ENCODE results near the gene IGFBPL1.

The IGFBPL1 gene

DNA sequence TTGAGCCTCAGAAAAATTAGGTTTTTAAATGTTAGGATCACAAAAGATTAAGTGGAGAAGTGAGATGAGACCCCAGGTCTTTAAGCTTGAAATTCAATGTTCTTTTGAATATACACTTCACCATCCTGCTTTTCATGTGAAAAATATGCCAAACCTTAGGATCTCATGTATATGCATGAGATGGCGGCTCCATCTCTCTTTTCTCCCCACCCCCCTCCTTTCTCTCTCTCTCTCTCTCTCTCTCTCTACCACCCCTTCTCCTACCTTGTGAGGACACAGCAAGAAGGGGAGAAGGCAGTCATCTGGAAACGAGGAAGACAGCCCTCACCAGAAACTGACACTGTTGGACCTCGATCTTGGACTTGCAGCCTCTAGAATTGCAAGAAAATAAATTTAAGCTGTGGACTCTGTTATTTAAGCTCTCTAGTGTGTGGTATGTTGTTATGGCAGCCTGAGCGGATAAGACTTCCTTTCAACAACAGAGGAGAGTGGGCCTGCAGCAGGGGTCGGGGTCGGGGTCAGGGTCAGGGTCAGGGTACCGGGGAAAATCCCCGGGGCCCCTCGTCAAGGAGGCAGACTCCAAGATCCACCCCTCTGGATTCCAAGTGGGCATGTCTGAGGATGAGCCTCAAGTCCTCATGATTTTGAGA lies 48.1 kb downstream of the IGFBPL1 start:
- FAIRE-seq, result no peak

- FAIRE-seq, result no peak
These were observed 48.7 kb downstream of the IGFBPL1 start for GRCh38 chr9:38375572-38375963.

DNA sequence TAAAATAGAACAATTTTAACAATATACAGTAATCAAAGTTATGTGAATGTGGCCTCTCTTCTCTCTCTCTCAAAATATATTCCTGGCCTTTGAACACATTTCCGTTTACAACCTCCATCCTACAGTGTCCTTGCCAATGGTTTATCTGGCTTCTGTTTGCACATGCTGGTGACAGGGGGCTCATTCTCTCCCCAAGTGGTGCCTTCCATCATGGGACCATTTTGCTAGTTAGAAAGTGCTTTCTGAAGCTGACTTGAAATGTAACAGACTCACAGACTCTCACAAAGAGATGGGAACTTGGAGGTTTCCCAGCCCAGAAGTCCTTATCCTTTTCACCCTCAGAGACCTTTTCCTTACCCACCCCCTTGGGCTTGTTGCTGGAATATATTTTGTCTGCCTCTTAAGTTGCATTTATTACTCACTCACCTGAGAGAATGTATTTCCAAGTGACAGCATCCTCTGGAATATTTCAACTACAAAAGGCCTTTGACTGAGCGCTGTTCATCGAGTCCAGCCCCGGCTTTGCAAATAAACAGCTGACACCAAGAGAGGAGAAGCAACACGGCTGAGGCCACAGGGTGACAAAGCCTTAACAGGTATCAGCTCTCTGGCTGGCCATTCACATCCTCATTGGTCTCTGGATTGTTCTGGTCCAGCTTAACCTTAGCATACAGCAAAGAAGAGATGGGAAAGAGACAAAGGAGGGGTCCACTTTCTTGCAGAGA lies 49.2 kb downstream of the IGFBPL1 start:
- FAIRE-seq, result no peak

DNA sequence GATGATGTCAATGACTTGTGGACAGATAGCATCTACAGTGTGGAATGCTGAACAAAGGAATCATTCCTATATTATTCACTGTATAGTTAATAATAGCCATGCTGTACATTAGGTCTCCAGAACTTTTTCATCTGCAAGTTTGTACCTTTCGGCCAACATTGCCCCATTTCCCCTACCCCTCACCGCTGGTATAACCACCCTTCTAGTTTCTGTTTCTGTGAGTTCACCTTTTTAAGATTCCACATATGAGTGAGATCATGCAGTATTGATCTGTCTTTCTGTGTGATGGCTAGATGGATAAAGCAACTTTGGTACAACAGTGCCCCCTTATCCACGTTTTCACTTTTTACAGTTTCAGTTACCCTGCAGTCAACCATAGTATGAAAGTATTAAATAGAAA lies 50.6 kb downstream of the IGFBPL1 start:
- no peak for FAIRE-seq

GRCh38 chr9:38372762-38373619 lies 51.3 kb downstream of the IGFBPL1 start:
- no peak for FAIRE-seq

DNA sequence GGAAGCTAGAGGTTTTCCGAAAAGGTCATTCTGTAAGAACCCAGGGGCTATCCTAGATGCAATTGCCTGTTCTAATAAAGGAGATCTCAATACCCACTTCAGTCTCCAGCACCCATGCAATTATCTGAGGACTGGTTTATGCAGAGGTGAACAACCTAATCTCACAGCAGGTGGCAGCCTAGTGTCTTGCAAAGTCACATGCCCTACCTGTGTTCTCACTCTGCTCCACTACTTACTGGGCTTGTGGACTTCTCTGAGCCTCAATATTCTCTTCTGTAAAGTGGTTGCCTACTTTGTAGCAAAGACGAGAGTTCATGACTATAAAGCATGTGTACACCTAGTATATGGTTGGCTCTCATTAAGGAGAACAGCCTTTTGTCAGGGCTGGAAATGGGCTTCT lies 52.8 kb downstream of the IGFBPL1 start:
- no peak for FAIRE-seq

DNA sequence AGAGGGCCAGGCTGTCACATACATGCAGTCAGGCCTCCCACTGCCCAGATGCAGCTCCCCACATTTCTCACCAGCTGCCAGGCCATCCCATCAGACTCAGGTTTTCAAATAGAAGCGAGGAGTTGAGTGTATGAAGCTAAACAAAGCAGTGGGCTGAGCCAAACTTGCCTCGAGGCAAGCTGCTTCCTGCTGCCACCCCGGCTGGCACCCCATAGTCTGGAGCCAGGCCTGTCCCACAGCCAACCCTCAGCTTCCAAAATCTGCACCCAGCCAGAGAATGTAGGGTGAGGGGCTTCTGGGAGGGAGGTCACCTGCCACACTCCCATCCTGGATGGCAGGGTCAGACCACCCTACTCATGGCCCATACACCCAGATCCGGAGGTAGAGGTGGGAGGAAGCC lies 54.1 kb downstream of the IGFBPL1 start:
- FAIRE-seq, result no peak

DNA sequence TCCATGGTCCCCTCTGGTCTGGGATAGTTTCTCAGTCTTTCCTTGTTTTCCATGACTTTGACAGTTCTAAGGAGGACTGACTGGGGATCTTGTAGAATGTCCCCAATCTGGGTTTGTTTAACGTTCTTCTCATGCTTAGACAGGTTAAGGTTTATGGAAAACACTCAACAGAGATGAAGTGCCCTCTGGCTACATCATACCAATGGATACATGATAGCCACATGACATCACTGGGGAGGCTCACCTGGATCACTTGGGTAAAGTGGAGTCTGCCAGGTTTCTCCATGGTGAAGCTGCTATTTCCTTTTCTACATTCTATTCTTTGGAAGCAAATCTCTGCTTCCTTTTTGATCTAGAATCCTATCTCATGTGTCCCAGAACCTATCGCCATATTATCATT lies 55.5 kb downstream of the IGFBPL1 start:
- no peak for FAIRE-seq

GRCh38 chr9:38367898-38368297 lies 56.4 kb downstream of the IGFBPL1 start:
- no peak for FAIRE-seq

DNA sequence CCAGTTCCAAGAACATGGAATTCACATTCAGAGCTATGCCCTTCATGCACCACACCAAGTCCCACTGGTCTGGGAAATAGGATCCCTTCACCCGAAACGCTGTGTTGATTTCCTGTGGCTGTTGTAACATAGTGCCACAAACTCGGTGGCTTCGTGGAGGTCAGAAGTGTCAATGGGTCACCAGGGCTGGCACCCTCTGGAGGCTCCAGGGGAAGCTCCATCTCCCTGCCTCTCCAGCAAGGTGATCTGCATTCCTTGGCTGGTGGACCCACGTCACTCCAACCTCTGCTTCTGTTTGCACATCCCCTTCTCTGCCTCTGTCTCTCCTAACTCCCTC lies 60.7 kb downstream of the IGFBPL1 start:
- no peak for FAIRE-seq

- no peak for FAIRE-seq
These were observed 61.2 kb downstream of the IGFBPL1 start for GRCh38 chr9:38362852-38363588.

- no peak for FAIRE-seq
These were observed 62.8 kb downstream of the IGFBPL1 start for GRCh38 chr9:38361473-38361850.

DNA sequence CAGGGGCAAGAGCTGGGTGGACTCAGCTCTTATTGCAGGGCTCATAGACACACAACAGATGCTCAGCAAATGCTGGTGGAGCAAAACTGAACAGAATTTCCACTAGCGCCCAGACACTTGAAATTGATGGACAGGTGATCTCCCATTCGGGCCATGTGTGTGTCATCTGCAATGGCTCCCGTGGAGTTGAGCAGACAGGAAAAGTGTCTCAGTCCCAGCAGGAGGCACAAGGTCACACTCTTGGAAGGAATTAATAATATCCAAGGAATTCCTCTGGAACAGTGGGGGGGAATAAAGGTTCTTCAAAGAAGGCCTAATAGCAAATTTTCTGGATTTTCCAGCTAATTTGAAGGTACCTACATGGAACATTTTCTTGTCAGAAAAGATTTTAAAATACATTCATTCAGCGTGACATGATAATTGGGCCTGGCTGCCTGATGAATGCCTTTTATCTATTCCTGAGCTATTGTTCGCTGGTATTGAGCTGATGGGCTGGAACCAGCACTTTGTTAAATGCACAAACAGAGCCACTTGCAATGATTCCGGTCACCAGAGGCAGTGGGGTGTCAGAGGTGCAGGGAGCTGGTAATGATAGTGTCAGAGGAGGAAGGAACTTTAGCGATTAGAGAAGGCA lies 63.3 kb downstream of the IGFBPL1 start:
- FAIRE-seq, result no peak

- no peak for FAIRE-seq
These were observed 64.4 kb downstream of the IGFBPL1 start for GRCh38 chr9:38359689-38360385.

DNA sequence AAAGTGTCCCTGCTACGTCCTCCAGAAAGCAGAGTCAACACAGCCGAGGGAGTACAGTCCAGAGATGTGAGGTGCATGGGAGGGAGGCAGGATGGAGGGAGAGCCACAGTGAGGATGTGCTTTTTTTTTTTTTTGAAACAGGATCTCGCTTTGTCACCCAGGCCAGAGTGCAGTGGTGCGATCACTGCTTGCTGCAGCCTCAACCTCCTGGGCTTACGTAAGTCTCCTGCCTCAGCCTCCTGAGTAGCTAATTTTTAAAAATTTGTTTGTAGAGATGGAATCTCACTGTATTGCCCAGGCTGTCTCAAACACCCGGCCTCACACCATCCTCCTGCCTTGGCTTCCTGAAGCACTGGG lies 65.0 kb downstream of the IGFBPL1 start:
- no peak for FAIRE-seq

DNA sequence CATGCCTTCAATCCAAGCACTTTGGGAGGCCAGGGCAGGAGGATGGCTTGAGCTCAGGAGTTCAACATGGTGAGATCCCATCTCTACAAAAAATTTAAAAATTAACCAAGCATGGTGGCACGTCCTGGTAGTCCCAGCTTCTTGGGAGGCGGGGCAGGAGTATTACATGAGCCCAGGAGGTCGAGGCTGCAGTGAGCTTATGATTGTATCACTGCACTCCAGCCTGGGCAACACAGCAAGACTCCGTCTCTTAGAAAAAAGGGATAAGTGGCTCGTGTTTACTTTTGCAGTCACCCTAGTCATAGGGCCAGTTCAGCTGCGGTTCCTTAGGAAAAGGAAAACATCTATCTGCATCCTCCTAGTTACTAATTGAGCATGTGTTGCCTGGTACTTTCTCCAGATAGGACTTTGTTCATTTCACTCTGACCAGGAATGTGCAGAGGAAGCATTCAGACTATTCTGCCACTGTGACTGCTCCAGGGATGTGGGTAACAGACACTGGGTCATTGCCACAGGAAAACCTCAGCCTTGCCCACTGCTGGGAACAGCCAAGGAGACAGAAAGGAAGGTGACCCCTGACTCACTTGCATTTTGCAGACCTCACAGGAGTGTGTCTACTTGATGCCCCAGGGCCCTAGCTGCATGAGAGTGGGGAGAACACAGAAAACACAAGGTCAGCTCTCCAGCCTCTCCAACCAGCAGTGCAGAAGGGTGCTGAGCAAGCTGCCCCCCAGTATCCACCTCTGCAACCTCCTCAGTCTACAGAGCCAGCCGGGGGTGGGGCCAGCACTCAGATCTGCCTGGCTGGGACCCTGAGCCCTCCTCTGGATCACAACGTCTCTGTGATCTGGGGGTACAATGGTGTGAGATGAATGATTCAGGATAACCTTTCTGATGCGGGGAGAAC lies 65.6 kb downstream of the IGFBPL1 start:
- no peak for FAIRE-seq

DNA sequence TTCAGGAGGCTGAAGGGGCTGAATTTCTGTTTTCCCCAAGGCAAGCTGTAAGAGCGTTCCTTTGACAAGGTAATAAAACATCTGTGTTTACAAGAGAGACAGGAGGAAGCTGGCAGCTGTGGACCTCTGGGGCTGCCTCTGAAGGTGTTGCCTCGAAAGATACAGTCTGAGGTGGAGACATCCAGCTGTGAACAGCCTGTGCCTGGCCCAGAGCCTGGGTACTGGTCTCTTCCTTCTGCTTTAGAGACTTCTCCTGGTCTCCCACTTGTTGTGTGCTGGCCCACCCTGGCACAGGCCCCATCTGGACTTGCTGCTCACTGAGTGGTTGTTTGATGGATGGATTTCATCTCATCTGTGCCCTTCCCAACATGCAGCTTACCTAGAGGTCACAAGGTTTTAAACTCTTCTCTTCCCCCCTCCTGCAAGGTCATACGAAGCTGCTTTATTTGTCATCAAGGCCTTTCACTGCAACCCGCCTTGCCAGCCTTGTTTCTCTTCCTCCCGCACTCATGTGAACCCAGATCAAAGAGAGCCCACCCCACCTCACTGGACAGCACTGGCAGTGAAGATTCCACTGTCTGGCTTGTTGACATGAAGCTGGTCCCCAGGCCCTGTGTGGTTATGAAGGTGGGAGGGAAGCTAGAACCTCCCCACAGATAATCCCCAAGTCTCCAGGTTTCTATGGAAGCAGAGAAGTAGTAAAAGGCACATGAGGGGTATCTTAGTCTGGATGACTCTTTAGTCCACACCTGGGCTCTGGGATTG lies 66.7 kb downstream of the IGFBPL1 start:
- FAIRE-seq, result no peak

DNA sequence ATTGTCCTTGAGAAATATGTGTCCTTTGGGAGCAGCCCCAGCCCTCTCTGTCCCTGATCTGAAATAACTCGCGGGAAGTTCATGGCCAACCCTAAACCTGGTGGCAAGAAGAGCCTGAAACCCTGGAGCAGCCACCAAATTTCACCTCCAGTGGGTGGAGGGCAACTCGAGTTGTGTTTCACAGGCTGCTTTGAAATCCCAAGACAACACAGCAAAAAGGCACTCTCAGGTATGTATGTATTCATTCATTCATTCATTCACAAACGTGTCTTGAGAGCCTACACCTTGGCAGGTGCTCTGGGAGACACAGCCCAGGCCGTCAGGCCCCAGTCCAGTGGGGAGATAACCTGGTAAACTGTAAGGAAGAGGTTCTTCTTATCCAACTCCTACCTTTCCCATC lies 67.4 kb downstream of the IGFBPL1 start:
- FAIRE-seq, result no peak

Measured in A204.1 (cell line).